Erythroblast (primary cell): Measurements from ENCODE around the gene DAB1.

Experiments
- DNase-seq, 2 experiments: peaks; one replicate each; lab custom pipeline; 2025; lab: John Stamatoyannopoulos, UW
- GATA1 ChIP-seq: IDR thresholded peaks from 2 replicates; pipeline ENCODE4 v1.6.1; 2011; ENCODE audit warnings: low read depth, mild to moderate bottlenecking, control low read depth, low read length, moderate library complexity
- POLR2A ChIP-seq: IDR thresholded peaks from 2 replicates; pipeline ENCODE4 v1.6.1; 2011; ENCODE audit warnings: mild to moderate bottlenecking, low read length

DAB1 gene

GRCh38 chr1:57138432-57139078 lies 285.3 kb downstream of the DAB1 start:
- DNase-seq = no peak
- TF ChIP-seq POLR2A (no peak), GATA1 (no peak)

GRCh38 chr1:57137980-57138379 lies 285.9 kb downstream of the DAB1 start:
- TF ChIP-seq POLR2A = no peak
- no peak for TF ChIP-seq GATA1
- DNase-seq = no peak

DNA sequence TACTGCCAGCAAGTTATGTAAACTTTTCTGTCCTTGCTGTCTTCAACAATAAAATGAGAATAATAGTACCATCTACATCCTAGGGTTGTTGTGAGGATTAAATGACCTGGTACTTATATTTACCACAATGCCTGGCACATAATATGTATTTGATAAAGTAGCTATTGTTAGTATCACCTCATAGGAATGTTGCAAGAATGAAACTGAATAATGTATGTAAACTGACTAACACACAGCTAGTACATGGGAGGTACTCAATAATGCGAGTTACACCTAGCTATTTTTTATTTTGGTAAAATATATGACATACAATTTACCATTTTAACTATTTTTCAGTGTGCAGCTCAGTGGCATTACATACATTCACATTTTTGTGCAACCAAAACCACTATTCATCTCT lies 289.1 kb downstream of the DAB1 start:
- no peak for TF ChIP-seq POLR2A
- no peak for TF ChIP-seq GATA1
- no peak for DNase-seq

DNA sequence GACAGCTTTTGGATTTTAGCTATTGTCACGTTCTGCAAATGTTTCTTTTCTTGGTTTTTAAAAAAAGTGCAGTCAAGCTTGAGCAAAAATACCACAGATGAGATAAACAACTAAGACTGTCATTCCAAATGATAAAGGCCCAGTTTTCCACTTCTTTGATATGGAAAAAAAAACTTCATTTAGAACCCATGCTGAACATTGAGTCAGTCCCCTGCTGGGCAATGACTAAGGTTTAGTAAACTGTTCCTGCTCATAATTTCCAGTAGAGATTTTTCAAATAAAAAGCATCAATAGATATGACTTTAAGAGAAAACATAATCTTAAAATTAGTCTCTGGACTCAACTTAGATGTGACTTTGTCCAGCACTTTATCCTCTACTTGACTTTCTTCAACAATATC lies 290.2 kb downstream of the DAB1 start:
- TF ChIP-seq GATA1 (no peak), POLR2A (no peak)
- no peak for DNase-seq

DNA sequence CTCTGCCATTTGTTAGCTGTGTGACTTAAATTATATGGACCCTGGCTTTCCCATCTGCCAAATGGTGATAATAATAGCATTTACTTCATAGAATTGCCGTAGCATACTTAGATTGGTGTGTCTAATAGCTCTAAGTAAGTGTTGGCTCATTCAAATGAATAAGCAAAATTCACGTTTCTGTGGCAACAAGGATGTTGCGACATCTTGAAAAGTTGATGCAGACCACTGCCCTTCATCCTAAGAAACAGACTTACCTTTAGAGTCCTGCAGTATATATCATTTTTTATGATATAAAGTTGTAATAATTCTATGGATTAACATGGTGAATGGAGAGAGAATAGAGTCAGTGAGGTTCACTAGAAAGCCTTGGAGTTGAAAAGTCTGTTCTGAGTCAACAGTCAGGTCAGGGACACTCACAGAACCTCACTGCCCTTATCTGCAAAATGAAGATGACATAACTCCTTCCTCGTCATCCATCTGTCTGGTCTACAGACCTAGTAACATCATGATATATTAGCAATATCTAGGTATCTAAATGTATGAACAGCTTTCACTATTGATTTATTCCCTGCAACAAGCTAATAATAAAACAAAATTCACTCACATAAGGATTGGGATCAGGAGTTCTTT lies 290.8 kb downstream of the DAB1 start:
- peak in 1 of 2 experiments; percentile 33 for DNase-seq
- no peak for TF ChIP-seq POLR2A
- no peak for TF ChIP-seq GATA1

DNA sequence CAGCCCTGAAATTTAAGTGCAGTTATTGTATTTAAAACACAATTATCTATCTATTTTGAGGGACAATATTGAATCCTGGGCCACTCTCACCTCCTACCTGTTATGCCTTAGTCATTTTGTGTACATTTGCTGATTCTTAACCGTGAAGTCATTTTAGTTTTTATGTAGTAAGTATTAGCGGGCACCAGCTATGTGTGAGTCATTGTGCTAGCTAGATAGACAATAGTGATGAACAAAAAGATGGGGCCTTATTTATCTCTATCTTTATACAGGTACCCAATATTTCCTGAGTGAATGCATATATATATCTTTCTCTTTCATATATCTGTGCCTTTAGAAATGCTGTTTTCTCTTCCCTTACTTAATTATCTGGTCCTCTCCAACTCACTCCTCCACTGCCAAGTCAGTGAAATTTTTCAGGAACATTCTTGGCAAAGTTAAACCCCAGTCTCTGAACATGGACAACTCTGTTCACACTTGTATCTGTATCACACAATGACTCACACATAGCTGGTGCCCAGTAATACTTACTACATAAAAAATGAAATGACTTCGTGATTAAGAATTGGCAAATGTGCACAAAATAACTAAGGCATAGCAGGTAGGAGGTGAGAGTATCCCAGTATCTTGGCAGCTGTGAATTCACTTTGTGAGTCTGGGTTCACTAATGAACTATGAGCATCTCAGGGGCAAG lies 292.0 kb downstream of the DAB1 start:
- no peak for DNase-seq
- no peak for TF ChIP-seq GATA1
- TF ChIP-seq POLR2A = no peak

DNA sequence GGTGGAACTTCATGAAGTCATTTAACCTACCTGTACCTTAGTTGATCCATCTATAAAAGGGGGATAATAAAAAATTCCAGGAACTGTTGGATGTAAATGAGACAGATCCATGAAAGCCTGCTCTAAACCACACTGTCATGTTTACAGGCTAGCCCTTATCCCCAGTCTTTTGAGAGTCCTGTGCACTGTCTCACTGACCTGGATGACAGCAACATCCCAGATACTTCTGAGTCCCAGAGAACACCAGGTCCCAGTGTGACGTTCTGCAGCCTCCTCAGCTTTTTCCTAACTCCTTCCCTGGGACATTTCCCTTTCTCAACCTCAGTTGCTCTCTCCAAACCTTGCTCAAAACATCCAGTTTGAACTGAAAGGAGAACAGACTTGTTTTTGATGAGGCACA lies 292.6 kb downstream of the DAB1 start:
- no peak for TF ChIP-seq GATA1
- TF ChIP-seq POLR2A = no peak
- DNase-seq = no peak

DNA sequence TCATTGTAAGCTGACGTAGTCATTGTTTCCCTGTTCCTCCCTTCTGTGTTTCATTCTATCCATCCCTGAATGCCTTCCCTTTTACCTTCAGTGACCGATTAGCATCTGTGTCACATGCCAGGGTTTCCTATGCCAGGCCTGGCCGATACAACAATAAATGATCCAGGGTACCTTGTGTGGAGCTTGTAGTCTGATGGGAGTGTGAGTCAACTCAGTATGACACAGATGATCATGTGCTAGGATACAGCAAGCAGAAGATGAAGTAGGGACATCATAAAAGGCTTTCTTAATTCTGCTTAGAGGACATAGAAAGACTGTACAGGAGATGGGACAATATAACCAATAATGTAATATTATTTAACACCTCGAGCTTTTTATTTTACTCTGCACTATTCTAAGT lies 294.0 kb downstream of the DAB1 start:
- no peak for DNase-seq
- TF ChIP-seq GATA1 = no peak
- no peak for TF ChIP-seq POLR2A

- TF ChIP-seq POLR2A (no peak), GATA1 (no peak)
- DNase-seq = no peak
Measured at GRCh38 chr1:57127976-57128375, 295.9 kb downstream of the DAB1 start.

- TF ChIP-seq POLR2A (no peak), GATA1 (no peak)
- no peak for DNase-seq
Measured at GRCh38 chr1:57124768-57125446, 299.0 kb downstream of the DAB1 start.

GRCh38 chr1:57124170-57124569 lies 299.7 kb downstream of the DAB1 start:
- TF ChIP-seq GATA1 (no peak), POLR2A (no peak)
- no peak for DNase-seq

DNA sequence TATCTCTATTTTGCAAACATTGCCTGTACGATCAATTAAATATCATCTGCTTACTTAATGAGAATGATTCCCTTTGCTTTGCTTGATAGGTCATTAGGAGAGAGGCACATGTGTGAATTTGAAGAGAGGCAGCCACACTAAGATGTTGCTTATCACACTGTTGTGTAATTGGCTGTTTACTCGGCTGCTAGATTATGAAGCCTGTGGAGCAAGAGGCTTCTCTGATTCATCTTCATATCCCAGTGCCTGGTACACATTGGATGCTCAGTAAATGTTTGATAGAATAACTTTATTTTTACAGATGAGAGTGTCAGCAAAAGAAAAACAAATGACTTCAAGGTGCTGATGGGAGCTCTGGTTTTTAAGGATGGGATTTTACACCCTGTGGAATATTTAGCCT lies 301.8 kb downstream of the DAB1 start:
- DNase-seq = no peak
- no peak for TF ChIP-seq GATA1
- TF ChIP-seq POLR2A = no peak

- TF ChIP-seq POLR2A (no peak), GATA1 (no peak)
- DNase-seq = no peak
Measured at GRCh38 chr1:57118948-57119603, 304.8 kb downstream of the DAB1 start.
